GOT3 (cell line): ENCODE measurements around the gene PAM16.

Experiments
- DNase-seq: peaks from one replicate; lab custom pipeline; 2025; ENCODE audit warnings: mixed read lengths; lab: John Stamatoyannopoulos, UW

Gene PAM16

GRCh38 chr16:4371357-4372000 is 20.4 kb upstream of the PAM16 start, which contains the start of gene VASN:
VASN (plus strand) TSS chr16:4371848; CDS start chr16:4380878, 9,030 bp downstream.
- DNase-seq: peak; percentile 66

DNA sequence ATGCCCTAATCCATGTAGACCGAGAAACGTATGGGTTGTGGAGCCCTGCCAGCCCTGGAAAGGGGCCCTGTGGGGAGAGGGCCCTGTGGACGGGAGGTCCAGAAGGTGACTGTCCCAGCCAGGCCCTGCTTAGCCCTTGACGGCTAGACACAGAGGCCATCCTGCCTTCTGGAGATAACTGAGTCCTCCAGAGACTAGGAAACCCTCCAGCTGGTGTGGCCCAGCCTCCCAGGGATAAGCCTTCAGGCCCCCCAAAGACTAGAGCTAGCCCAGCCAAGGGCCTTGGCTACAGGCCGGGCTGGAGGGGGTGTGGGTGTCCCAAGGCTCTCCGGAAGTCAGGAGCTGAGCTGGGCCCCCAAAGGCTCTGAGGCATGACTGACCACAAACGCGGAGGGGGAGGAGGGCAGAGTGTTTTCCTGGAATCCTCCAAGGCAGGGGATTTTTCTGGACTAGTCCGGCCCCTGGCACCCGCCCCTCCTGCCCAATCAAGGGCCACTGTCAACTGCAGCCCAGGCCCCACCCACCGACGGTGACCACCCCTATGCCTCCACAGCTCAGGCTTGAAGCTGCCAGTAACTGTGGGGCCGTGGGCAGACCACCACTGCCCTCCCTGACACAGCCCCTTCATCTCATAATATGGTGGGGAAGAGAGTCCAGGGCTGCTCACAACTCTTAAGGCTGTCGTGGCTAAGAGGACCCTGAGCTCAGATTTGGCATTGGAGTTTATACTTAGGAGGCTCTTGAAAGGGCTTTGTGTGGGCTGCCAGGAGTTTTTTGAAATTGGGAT is 19.6 kb upstream of the PAM16 start:
- DNase-seq: no peak

- no peak for DNase-seq
Observed at GRCh38 chr16:4370151-4370550, 19.0 kb upstream of the PAM16 start.

DNA sequence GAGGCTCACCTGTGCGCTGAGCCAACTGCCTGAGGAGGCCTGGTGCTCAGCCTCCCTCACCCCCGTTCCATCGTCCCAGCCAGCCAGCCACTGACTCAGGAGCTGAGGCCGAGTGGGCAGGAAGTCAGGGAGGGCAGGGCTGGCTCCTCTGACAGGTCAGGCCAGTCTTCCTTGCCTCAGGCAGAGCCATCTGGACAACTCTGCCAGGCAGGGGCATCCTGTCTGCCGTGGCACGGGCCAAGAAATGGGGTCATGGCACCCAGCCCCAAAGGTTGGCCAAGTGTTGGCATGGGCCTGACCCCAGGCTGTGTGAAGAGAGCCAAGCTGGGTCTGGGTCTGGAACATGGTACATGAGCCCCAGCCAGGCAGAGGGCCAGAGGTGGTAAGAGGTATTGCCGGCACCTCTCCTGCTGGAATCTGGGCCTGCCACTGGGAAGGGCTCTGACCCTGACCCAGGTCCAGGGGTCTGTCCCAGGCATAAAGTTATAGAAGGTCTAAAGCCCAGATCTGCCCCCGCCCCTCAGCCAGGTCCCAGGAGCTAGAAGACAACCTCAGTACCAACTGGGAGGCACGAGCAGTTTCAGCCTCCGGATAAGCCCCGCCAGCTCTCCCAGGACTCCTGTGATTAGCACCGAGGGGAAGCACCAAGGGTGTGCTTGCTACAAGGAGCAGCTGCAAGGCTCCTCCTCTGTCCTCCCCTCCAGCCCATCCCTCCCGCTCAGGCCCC is 18.0 kb upstream of the PAM16 start:
- DNase-seq: peak; percentile 19

GRCh38 chr16:4367393-4367856 is 16.3 kb upstream of the PAM16 start:
- DNase-seq: no peak

GRCh38 chr16:4366016-4366415 is 14.9 kb upstream of the PAM16 start:
- DNase-seq: no peak

- DNase-seq: no peak
Observed at GRCh38 chr16:4365615-4366014, 14.5 kb upstream of the PAM16 start.

DNA sequence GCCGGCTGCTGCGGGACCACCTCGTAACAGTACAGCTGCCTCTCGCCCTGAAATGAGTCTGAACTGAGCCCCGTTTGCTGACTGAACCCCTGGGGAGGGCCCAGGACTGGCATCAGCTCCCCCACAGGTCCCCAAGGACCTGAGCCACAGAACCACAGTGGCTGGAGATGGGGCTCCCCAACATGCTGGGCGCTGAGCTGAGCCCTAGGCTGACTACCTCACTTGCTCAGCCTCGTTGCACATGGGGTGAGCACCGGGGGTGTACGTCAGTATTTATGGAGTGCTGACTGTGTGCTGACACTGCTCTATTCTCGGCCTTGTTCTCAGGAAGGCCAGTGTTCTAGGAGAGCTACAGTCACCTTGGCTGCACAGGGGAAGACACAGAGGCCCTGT is 13.9 kb upstream of the PAM16 start:
- DNase-seq: no peak

GRCh38 chr16:4364196-4365013 is 13.3 kb upstream of the PAM16 start:
- DNase-seq: no peak

DNA sequence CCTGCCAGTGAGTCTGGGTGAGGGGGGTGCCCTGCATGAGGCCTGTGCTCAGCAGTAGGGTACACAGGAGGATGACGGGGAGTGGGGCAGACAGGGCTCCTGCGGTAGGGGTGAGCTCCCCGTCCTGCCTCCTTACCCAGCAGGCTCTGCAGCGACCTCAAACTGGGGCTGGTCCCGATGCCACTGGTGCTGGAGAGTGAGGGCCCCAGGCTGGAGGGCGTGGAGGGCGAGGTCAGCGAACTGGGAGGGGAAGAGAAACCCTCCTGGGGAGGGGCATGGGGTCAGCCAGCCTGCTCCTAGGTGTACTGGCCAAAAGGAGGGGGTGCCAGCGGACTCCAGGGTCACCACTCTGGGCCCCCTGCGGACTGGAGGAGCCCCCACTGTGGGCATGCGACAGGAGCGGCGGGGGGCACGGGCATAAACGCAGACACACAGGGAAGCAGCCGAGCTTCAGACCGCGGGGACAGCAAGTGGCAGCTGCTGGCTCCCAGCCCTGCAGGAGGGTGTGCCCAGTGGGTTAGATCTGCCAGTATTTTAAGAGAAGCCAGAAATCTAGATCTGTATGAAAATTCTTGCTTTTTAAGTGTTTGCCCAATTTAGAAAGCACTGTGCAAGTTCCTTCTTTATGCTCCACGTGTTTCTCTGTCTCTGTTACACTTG is 11.5 kb upstream of the PAM16 start:
- DNase-seq: no peak

DNA sequence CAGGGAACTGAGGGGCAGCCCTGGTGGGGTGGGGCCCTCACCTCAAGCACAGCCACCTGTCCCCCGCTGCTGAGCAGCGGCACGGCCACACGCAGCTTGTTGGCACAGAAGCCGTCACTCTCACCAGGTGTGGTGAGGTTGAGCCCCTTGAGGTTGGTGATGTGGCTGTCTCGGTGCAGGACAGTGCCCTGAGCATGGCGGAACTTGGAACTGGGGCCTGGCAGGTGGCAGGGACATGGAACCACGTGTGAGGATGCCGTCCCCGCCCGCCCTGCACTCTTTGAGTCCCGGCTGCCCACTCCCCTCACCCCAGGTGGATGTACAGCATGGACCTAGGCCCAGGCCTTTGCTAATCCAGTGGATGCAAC is 10.8 kb upstream of the PAM16 start:
- no peak for DNase-seq

DNA sequence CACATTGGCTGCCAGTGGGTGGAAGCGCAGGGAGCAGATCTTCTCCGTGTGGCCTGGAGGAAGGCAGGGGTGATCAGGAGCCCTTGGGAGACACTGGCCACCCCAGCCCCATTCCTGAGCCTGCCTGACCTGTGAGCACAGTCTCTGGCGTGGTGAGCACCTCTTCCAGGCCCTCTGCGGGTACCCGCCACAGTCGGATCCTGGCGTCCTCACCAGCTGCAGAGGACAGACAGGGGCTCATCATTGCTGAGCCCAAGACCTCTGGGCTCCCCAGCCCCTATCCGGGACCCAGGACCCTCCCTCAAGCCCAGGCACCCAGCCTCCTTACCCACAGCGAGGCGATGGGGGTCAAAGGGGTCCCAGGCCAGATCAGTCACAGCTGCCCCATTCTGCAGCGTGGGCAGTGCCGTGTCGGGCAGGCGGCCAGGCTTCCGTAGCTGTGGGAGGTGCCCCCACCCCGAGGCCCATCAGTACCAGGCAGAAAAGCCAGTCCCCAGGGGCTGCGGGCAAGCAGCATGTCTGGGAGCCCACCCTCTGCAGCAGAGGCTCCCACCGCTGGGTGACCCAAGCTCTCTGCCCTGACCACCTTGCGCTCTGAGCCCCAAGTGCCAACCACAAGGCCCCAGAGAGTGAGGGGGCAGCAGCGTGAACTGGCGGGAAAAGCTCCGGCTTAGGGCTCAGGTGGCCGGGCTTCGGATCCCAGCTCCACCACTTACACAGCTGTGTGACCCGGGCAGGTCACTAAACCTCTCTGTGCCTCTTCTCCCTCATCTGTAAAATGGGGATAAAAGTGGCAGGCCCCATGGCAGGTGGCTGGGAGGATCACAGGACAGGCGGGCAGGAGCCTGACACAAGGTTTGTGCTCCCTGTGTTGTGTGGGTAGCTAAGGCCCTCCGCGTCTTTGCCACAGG is 10.2 kb upstream of the PAM16 start:
- DNase-seq: no peak

DNA sequence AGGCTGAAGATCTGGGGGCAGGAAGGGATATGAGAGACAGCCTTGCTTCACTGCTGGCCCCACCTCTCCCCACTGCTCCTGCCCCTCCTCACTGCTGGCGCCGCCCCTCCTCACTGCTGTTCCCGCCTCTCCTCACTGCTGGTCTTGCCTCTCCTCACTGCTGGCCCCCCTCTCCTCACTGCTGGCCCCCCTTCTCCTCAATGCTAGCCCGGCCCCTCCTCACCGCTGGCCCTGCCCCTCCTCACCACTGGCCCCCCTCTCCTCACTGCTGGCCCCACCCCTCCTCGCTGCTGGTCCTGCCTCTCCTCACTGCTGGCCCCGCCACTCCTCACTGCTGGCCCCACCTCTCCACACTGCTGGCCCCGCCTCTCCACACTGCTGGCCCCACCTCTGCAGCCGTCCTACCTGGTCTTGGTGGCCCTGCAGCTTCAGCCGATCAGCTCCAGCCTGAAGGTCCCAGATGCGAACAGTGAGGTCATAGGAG is 9.5 kb upstream of the PAM16 start:
- no peak for DNase-seq

GRCh38 chr16:4359914-4360313 is 8.8 kb upstream of the PAM16 start:
- DNase-seq: no peak

DNA sequence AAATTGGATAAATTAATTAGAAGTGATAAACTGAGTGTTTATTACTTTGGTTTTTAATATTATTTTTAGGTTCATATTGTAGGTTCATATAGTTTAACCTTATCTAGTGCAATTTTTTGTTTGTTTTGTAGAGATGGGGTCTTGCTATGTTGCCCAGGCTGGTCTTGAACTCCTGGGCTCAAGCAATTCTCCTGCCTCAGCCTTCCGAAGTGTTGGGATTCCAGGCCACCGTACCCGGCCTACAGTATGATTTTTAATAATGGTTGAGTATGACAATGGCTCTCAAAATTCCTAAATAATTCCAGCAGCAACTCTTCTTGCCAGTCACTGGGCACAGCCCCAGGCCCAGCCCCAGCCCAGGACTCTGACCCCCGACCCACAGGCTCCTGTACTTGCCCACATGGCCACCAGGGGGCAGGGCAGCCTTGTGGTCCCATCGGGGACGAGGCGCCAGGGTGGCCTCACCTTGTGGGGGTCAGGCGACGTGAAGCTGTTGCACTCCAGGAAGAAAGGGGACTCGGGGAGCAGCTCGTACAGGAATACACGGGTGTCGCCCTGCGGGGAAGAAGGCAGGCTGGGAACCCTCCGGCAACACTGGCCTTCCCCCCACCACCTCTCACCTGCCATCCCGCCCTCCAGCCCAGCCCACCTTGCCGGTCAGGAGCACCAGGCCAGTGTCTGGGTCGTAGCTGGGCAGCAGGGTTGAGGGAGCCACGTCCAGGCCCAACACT is 7.9 kb upstream of the PAM16 start:
- no peak for DNase-seq

- no peak for DNase-seq
Observed at GRCh38 chr16:4358236-4358635, 7.1 kb upstream of the PAM16 start.

GRCh38 chr16:4356820-4357219 is 5.7 kb upstream of the PAM16 start:
- no peak for DNase-seq

DNA sequence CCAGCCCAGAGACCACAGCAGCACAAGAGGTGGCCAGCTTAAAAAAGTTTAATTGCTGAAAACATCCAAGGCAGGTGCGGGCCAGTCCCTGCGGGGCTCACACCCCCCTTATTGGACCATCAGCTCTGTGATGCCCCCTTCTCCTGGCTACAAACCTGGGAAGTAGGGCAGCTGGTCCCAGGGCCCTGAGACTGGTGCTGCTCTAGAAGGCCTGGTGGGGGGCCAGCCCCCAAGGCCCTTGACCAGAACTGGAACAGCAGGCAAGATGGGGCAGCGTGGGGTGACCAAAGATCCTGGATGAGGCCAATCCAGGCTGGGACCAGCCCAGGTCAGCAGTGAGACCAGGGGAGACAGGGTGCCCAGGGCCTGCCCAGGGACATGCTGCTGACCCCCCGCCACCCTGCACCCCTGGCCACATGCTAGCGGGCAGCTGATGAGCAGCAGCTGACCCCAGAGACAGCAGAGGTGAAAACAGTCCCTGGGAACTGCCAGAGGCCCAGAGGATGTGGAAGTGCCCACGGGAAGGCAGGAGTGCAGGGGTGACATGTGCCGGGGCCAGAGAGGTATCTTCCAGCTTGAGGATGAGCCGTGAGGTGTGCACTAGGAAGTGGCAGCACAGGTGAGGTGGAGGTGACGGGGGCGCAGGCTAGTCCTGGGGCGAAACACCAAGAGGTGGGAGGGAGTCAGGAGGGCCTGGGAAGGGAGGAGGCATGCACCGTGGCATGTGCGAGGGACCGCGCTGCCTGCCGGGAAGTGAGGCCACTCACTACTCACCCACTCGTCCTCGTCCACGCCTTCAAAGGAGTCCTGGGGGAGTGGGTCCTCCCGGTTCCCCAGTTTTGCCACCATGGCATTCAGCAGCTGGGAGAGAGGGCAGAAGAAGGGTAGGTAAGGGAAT is 3.6 kb upstream of the PAM16 start:
- no peak for DNase-seq
